Activated CD8-positive, alpha-beta T cell treated with anti-CD3 and anti-CD28 coated beads, Interleukin-2, amount 10 ng/mL, durations not matched to agents 7 days and 5 days (primary cell): ENCODE measurements around the gene SFXN3. TPM values are rescaled to one million over a fixed set of nuclear protein-coding genes. Genes with fewer than 3 reads are reported as not detected.

ENCODE experiments used
- ATAC-seq: fragments of 150-1000 bp; cut with Tn5 transposase; one replicate; pipeline ENCODE4 v1.10.0; 2021; ENCODE audit warnings: moderate library complexity
- CTCF ChIA-PET: fragments of 350-600 bp; sonication (Branson Sonifier 250); formaldehyde crosslinking; loops from one replicate; lab custom pipeline; 2021; ENCODE audit warnings: antibody characterized with exemption; lab: Charles Lee
- POLR2A ChIA-PET: fragments of 350-600 bp; sonication (Branson Sonifier 250); formaldehyde crosslinking; loops from one replicate; lab custom pipeline; 2021; ENCODE audit warnings: antibody characterized with exemption; lab: Charles Lee
- DNase-seq: peaks from one replicate; pipeline ENCODE4 v3.0.0-alpha.2; 2020
- H3K27ac Mint-ChIP-seq: one replicate; pipeline ENCODE4 v1.8.0; 2021; ENCODE audit warnings: mild to moderate bottlenecking, mixed read lengths
- H3K27me3 Mint-ChIP-seq: one replicate; pipeline ENCODE4 v1.8.0; 2021; ENCODE audit warnings: low read depth, mixed read lengths
- H3K36me3 Mint-ChIP-seq: one replicate; pipeline ENCODE4 v1.8.0; 2021; ENCODE audit warnings: low read depth, mixed read lengths
- H3K4me1 Mint-ChIP-seq: one replicate; pipeline ENCODE4 v1.8.0; 2021; ENCODE audit warnings: low read depth, mixed read lengths
- H3K4me3 Mint-ChIP-seq: one replicate; pipeline ENCODE4 v1.8.0; 2021; ENCODE audit warnings: mild to moderate bottlenecking, mixed read lengths
- H3K9me3 Mint-ChIP-seq: one replicate; pipeline ENCODE4 v1.8.0; 2022; ENCODE audit warnings: mixed read lengths; ENCODE audit not compliant: insufficient read depth
- total RNA-seq, 2 experiments: library from RNA; stranded (reverse); gene quantifications; one replicate each; pipeline ENCODE4 v1.2.3, GENCODE V29; 2021

SFXN3 gene, protein sequence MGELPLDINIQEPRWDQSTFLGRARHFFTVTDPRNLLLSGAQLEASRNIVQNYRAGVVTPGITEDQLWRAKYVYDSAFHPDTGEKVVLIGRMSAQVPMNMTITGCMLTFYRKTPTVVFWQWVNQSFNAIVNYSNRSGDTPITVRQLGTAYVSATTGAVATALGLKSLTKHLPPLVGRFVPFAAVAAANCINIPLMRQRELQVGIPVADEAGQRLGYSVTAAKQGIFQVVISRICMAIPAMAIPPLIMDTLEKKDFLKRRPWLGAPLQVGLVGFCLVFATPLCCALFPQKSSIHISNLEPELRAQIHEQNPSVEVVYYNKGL
- total RNA-seq = 10 to 100 TPM; 24.7 to 24.8 TPM

DNA sequence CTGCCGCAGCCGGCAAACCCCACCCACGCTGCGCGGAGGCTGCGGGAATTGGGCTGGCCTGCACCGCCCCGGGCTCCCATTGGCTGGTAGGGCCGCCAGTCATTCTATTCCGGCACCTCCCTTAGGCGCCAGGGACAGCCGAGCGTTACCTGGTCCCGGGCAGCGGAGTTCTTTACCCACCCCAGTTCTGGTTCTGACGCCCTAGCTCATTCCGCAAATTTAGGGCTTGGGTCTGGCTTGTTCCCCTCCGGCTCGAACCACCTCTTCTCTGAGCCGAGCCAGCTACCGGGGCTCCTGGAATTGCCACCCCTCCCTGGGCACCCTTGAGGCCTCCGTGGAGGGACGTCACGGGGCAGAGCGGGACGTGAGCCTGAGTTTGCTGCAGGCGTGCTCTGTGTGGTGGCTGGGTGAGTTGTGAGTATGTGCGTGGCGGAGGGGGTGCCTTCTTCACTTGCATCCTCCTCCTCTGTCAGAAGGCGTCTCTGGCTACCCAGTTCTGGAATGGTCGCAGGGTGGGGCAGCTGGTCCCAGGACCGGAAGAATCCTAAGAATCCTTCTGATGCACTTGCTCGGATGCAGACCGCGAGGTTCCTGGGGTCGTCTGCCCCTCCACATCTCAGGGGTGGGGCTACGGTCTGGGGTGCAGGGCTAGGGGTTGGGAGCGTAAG lies at the start of gene SFXN3, which contains the start of gene PDZD7:
SFXN3 (plus strand) TSS at position 107 of the 668 bp plus-strand sequence. CDS start 3,461 bp downstream, outside the sequence.
PDZD7 (minus strand) TSS at position 2 of the 668 bp plus-strand sequence. CDS start 910 bp downstream, outside the sequence.
- peak within 1 kb of the TSS; percentile 90 for H3K27ac Mint-ChIP-seq
- H3K36me3 Mint-ChIP-seq = peaks cover 8% of the 10 kb centered on the region
- ATAC-seq = peak; percentile 90
- H3K4me3 Mint-ChIP-seq = peak within 1 kb of the TSS; percentile 79
- H3K4me1 Mint-ChIP-seq = peaks cover 20% of the 10 kb centered on the region
- H3K27me3 Mint-ChIP-seq = peaks cover 17% of the 10 kb centered on the region
- H3K9me3 Mint-ChIP-seq = no peaks in the 10 kb centered on the region
- DNase-seq = peak; percentile 97
- ChIA-PET CTCF (interaction anchor here (1.0 to 14.0 kb wide), 14 partner anchors 9 to 117 kb away, joined by 3 to 169 read pairs (median 6); no protein-coding TSS in a partner anchor), POLR2A (interaction anchor here (0.6 to 1.6 kb wide), 5 partner anchors 10 to 65 kb away, joined by 3 to 5 read pairs (median 3); no protein-coding TSS in a partner anchor)

DNA sequence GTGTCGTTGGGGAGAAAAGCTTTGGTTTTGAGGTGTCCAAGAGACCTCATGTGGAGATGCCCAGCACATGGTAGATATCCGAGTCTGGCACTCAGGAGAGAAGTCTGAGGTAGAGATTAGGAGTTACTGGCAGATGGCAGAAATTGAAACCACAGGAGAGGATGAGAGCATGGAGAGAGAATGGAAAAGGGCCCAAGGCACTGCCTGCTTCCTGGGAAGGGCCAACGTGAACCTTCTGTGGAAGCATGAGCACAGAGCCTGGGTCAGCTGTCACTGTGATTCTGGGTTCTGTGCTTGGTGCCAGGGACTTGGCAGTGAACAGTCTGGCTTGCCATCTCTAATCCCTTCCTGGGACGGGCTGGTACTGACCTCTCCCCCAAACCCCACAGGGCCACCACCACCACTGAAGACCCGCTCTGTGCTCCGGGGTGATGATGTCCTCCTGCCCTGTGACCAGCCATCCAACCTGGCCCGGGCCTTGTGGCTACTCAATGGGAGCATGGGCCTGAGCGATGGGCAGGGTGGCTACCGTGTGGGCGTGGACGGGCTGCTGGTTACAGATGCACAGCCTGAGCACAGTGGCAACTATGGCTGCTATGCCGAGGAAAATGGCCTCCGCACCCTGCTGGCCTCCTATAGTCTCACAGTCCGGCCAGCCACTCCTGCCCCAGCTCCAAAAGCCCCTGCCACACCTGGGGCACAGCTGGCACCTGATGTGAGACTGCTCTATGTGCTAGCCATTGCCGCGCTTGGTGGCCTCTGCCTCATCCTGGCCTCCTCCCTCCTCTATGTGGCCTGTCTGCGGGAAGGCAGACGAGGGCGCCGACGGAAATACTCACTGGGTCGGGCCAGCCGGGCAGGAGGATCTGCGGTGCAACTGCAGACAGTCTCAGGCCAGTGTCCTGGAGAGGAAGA lies 47.9 kb upstream of the SFXN3 start:
- Mint-ChIP-seq H3K9me3 (no peaks in the 10 kb centered on the region), H3K4me3 (no peak overlapping the region), H3K27ac (no peak overlapping the region), H3K36me3 (peaks cover 15% of the 10 kb centered on the region), H3K4me1 (peaks cover 26% of the 10 kb centered on the region), H3K27me3 (no peaks in the 10 kb centered on the region)
- POLR2A ChIA-PET = no interaction called here
- CTCF ChIA-PET = interaction anchor here (1.5 kb wide), 1 partner anchor 32 kb away, joined by 3 read pairs; no protein-coding TSS in a partner anchor
- DNase-seq = no peak
- ATAC-seq = no peak

DNA sequence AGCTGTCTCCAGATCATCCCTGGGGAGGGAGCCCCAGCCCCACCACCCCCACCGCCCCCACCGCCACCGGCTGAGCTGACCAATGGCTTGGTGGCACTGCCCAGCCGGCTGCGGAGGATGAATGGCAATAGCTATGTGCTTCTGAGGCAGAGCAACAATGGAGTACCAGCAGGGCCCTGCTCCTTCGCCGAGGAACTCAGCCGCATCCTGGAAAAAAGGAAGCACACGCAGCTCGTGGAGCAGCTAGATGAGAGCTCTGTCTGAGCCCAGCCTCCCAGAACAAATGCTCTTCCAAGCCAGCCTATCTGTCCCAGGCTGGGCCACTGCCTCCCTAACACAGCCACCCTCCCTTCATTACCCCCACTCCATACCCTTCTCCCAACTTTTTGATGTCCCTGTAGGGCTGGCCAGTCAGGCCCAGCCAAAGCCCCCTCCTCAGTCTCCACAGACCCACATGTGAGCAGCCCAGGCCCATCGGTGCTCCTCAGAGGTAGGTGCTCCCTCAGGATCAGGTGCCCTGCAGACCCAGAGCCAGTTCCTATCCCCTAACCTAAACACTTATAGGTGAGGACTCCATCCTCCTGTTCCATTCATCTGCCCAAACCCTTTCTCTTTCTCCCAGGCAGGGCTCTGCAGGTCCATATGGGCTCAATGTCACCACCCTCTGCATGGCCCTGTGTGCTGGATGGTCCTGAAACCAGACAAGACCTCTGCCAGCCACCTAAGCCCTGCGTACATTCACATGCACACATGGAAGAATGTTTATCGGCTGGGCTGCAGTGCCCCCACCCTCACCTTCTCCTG lies 47.0 kb upstream of the SFXN3 start:
- no peak overlapping the region for H3K4me3 Mint-ChIP-seq
- H3K27me3 Mint-ChIP-seq = no peaks in the 10 kb centered on the region
- peaks cover 15% of the 10 kb centered on the region for H3K36me3 Mint-ChIP-seq
- peaks cover 34% of the 10 kb centered on the region for H3K4me1 Mint-ChIP-seq
- DNase-seq = no peak
- H3K9me3 Mint-ChIP-seq = no peaks in the 10 kb centered on the region
- H3K27ac Mint-ChIP-seq = no peak overlapping the region
- ATAC-seq = no peak
- CTCF ChIA-PET = interaction anchor here (1.5 to 6.0 kb wide), 2 partner anchors 13 to 31 kb away, joined by 3 to 60 read pairs; partner anchors contain the start of gene LZTS2
- POLR2A ChIA-PET = no interaction called here

DNA sequence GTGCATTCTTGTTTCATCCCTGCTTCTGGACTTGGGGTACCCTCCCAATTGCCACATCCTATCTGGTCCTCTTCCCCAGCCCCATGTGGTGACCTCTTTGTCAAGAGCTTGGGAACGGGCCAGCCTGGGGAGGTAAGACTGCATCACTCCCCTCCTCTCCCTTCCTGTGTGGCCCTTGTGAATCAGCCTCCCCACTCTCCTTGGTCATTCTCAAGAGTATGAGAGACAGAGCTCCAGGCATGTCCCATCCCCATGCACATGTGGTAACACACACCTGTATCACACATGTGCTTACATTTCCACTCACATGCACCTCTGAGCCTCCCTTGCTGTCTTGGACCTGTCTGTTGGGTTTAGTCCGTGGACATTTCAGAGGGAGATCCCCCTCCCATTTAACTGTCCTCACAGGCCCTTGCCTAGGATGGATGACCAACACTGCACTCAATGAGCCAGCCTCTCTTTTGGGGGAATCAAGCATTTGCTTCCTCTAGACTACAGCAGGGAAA lies 46.3 kb upstream of the SFXN3 start:
- Mint-ChIP-seq H3K27ac (peak overlapping the region; percentile 43), H3K36me3 (peaks cover 16% of the 10 kb centered on the region), H3K4me1 (peaks cover 40% of the 10 kb centered on the region), H3K4me3 (no peak overlapping the region), H3K9me3 (no peaks in the 10 kb centered on the region), H3K27me3 (no peaks in the 10 kb centered on the region)
- ChIA-PET CTCF (interaction anchor here (1.5 to 6.0 kb wide), 2 partner anchors 13 to 15 kb away, joined by 4 to 60 read pairs; partner anchors contain the start of genes LZTS2 and SEMA4G), POLR2A (no interaction called here)
- no peak for ATAC-seq
- no peak for DNase-seq

DNA sequence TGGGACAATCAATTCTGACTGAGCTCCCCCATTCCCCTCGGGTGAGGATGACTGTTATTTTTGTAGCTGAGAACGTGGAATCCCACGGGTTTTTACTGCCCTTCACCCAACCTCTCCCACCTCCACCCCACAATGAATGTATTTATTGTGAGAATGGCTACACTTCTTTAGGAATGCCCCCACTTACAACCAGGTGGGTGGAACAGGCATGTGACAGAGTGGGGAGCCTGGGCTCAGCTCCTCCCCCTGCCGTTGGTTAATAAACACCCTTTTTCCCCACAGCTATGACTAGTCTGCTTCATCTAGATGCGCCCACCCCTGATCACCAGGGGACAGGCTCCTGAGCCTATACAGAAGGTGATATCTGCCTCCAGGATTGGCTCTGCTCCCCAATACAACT lies 45.7 kb upstream of the SFXN3 start:
- H3K9me3 Mint-ChIP-seq = no peaks in the 10 kb centered on the region
- peaks cover 41% of the 10 kb centered on the region for H3K4me1 Mint-ChIP-seq
- ATAC-seq (no peak), DNase-seq (no peak)
- H3K36me3 Mint-ChIP-seq = peaks cover 18% of the 10 kb centered on the region
- H3K27me3 Mint-ChIP-seq = no peaks in the 10 kb centered on the region
- H3K4me3 Mint-ChIP-seq = no peak overlapping the region
- no peak overlapping the region for H3K27ac Mint-ChIP-seq
- ChIA-PET POLR2A (no interaction called here), CTCF (interaction anchor here (1.5 to 6.0 kb wide), 2 partner anchors 12 to 16 kb away, joined by 4 to 60 read pairs; partner anchors contain the start of genes LZTS2 and SEMA4G)

DNA sequence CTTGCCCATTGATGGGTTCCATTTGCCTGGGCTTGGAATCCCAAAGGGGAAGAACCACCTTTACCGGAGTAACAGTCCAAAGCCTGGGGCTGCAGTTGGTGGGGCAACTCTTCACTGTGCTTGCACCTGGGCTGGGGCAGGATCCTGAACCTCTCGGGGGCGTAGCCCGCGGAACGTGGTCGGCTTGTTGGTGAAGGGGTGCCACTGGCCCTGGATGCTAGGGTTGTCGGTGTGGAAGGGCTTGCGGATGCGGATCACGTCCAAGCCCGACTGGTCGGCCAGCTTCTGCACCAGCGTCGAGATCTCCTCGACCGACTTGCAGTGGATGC lies 44.4 kb upstream of the SFXN3 start:
- Mint-ChIP-seq H3K9me3 (no peaks in the 10 kb centered on the region), H3K4me3 (peak overlapping the region; percentile 88), H3K4me1 (peaks cover 44% of the 10 kb centered on the region), H3K36me3 (peaks cover 29% of the 10 kb centered on the region), H3K27ac (peak overlapping the region; percentile 4), H3K27me3 (no peaks in the 10 kb centered on the region)
- no peak for ATAC-seq
- ChIA-PET CTCF (interaction anchor here (1.7 to 6.0 kb wide), 2 partner anchors 11 to 28 kb away, joined by 7 to 60 read pairs; partner anchors contain the start of gene LZTS2), POLR2A (no interaction called here)
- DNase-seq = no peak

DNA sequence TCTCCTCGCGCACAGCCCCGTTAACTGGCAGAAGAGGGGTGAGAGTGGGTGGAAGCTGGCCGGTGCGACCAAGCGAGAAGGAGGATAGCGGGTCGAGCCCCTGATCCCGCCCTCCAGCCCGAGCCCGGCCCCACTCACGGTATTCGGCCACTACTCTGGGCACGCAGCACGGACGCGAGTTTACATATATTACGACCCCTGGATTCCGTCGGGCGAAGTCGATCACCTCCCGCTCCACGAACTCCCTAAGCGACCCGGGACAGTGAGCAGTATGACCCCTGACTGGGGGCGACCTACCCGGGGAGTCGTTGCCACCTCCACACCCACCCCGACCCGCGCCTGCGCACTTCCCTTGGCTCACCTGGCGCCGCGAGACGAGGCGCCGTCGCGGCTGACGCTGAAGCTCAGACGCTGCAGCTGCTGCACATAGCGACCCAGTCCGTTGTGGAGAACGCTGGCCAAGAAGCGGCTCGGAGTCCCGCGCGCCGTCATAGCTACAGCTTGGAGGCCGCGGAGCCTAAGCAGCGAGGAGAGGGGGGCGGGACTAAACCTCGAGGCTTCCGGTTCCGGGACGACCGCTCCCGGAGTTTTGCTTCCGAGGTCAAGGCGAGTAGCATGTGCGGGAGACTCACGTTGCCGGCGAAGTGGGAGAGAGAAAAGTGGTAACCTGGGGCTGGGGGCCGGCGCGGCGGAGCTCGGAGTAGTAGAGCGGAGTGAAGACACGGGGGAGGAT lies 43.9 kb upstream of the SFXN3 start, which contains the start of the genes MRPL43 and TWNK:
MRPL43 (minus strand) TSS at position 546 of the 733 bp plus-strand sequence; CDS start at position 492, 54 bp downstream.
TWNK (plus strand) TSS at position 592 of the 733 bp plus-strand sequence. CDS start 668 bp downstream, outside the sequence.
- no peaks in the 10 kb centered on the region for H3K27me3 Mint-ChIP-seq
- CTCF ChIA-PET = interaction anchor here (0.9 to 6.0 kb wide), 3 partner anchors 10 to 56 kb away, joined by 3 to 60 read pairs (median 7); partner anchors contain the start of gene LZTS2
- H3K9me3 Mint-ChIP-seq = no peaks in the 10 kb centered on the region
- DNase-seq = peak; percentile 90
- peaks cover 44% of the 10 kb centered on the region for H3K4me1 Mint-ChIP-seq
- H3K36me3 Mint-ChIP-seq = peaks cover 29% of the 10 kb centered on the region
- H3K27ac Mint-ChIP-seq = peak within 1 kb of the TSS; percentile 79
- peak; percentile 96 for ATAC-seq
- H3K4me3 Mint-ChIP-seq = peak within 1 kb of the TSS; percentile 88
- POLR2A ChIA-PET = interaction anchor here (1.1 kb wide), 1 partner anchor 9 kb away, joined by 5 read pairs; no protein-coding TSS in a partner anchor

DNA sequence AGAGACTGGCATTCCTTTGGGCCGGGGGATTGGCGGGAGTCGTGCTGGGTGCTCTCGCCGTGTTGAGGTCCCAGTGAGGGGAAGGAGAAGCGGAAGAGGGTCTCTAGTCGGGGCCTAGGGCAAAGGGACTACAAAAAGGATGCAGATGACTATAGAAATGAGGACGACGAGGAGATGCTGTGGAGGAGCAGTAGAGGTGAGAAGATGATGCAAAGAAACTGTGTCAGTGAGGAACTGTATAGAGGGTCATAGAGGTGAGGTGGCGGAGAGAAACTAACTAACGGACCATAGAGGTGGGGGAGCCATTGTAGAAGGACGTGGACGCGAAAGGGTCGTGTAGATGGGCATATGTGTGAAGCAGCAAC lies 43.4 kb upstream of the SFXN3 start:
- H3K27me3 Mint-ChIP-seq = no peaks in the 10 kb centered on the region
- H3K9me3 Mint-ChIP-seq = no peaks in the 10 kb centered on the region
- DNase-seq = no peak
- CTCF ChIA-PET = interaction anchor here (0.9 to 6.0 kb wide), 4 partner anchors 10 to 251 kb away, joined by 3 to 60 read pairs (median 3); partner anchors contain the start of gene LZTS2
- H3K27ac Mint-ChIP-seq = peak overlapping the region; percentile 79
- ATAC-seq = no peak
- peaks cover 31% of the 10 kb centered on the region for H3K36me3 Mint-ChIP-seq
- peak overlapping the region; percentile 88 for H3K4me3 Mint-ChIP-seq
- POLR2A ChIA-PET = interaction anchor here (1.1 kb wide), 1 partner anchor 9 kb away, joined by 5 read pairs; no protein-coding TSS in a partner anchor
- H3K4me1 Mint-ChIP-seq = peaks cover 44% of the 10 kb centered on the region

DNA sequence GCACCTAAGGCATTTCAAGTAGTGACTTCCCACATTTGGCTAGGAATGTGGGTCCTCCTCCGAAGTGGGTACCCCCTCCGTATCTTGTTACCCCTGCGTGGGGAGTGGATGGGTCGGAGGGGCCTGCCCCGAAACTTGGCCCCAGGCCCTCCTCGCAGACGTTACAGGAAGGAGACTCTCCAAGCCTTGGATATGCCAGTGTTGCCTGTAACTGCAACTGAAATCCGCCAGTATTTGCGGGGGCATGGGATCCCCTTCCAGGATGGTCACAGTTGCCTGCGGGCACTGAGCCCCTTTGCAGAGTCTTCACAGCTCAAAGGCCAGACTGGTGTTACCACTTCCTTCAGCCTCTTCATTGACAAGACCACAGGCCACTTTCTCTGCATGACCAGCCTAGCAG lies 42.9 kb upstream of the SFXN3 start:
- Mint-ChIP-seq H3K36me3 (peaks cover 33% of the 10 kb centered on the region), H3K4me1 (peaks cover 44% of the 10 kb centered on the region), H3K9me3 (no peaks in the 10 kb centered on the region), H3K27ac (no peak overlapping the region), H3K27me3 (no peaks in the 10 kb centered on the region), H3K4me3 (peak overlapping the region; percentile 88)
- ChIA-PET CTCF (interaction anchor here (0.9 to 6.0 kb wide), 3 partner anchors 9 to 252 kb away, joined by 3 to 60 read pairs (median 3); partner anchors contain the start of gene LZTS2), POLR2A (interaction anchor here (1.1 kb wide), 1 partner anchor 8 kb away, joined by 5 read pairs; no protein-coding TSS in a partner anchor)
- ATAC-seq (no peak), DNase-seq (no peak)
